ENCODE data around the gene MNDA.
"Not testable (repeated sequence)": the region's sequence is repeated elsewhere in the genome, so short reads cannot be mapped to it uniquely, and the experiment has no call there.

Gene MNDA

DNA sequence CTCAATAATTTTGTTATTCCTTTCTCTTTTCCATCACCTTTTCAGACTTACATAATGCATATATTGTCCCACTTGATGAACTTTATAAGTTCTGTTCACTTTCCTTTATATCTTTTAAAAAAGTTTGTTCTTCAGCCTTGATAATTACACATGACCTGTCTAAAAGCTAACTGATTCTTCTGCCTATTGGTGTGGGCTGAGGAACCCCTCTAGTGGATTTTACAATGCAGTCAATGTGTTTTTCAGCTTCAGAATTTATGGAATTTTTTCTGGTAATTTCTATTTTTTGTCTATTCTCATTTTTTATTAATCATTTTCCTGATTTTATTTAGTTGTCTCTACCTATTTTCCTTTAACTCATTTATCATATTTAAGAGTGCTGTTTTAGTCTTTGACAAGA lies 7.5 kb downstream of the MNDA start:
- DNase-seq (ENCODE audit: low read depth in 2 of 2): no peak

DNA sequence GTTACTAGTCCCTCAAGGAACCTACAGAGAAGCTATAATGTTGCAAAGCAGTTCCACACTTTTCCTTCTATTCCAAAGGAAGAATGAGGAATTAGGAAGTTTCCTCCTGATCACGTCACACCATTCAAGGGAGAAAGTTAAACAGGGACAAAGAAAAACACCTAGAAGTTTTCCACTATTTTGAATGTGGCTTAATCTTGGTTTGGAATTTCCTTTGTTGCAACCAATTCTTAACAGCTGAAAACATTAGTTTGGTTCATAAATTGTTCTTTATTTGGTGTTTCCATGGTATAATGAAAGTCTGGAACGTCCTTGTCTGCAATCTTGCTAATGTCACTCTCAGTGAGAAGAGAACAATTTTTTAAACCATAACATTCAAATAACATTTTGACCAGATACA lies 8.4 kb downstream of the MNDA start:
- no peak for DNase-seq (ENCODE audit: low read depth in 2 of 2)

DNA sequence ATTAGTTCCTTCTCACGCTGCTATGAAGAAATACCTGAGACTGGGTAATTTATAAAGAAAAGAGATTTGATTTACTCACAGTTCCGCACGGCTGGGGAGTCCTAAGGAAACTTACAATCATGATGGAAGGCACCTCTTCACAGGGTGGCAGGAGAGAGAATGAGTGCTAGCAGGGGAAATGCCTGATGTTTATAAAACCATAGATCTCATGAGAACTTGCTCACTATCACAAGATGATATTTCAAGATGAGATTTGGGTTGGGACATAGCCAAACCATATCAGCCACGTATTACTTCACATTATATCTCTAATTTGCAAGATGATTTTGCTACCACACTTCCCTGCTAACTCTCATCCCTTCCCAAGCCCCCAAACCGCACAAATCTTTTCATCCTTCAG lies 9.1 kb downstream of the MNDA start:
- no peak for DNase-seq (ENCODE audit: low read depth in 2 of 2)

DNA sequence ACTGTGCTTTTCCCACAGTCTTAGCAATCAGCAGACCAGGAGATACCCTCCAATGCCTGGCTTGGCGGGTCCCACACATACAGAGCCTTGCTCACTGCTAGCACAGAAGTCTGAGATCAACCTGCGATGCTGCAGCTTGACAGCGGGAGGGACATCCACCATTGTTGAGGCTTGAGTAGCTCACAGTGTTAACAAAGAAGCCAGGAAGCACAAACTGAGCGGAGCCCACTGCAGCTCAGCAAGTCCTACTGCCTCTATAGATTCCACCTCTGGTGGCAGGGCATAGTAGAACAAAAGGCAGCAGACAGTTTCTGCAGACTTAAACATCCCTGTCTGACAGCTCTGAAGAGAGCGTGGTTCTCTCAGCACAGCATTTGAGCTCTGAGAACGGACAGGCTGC lies 33.4 kb downstream of the MNDA start:
- DNase-seq (ENCODE audit: low read depth in 2 of 2): no peak

DNA sequence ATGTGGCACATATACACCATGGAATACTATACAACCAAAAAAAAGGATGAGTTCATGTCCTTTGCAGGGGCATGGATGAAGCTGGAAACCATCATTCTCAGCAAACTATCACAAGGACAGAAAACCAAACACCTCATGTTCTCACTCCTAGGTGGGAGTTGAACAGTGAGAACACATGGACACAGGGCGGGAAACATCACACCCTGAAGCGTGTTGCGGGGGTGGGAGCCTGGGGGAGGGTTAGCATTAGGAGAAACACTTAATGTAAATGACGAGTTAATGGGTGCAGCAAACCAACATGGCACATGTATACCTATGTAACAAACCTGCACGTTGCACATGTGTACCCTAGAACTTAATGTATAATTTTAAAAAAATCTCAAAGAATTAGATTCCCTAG lies 39.3 kb downstream of the MNDA start:
- DNase-seq (ENCODE audit: low read depth in 2 of 2): not testable (repeated sequence)

DNA sequence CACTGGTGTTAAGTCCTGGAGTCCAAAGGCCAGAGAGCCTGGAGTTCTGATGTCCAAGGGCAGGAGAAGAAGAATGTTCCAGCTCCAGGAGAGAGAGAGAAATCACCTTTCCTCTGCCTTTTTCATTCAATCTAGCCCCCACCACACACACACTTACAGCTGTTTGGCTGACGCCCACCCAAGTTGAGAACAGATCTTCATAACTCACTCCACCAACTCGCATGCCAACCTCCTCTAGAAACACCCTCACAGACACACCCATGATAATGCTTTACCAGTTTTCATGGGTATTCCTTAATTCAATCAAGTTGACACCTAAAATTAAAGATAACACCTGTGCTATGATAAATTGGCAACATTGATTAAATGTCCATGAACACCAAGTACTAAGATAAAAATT lies 42.0 kb downstream of the MNDA start:
- DNase-seq (ENCODE audit: low read depth in 2 of 2): no peak

DNA sequence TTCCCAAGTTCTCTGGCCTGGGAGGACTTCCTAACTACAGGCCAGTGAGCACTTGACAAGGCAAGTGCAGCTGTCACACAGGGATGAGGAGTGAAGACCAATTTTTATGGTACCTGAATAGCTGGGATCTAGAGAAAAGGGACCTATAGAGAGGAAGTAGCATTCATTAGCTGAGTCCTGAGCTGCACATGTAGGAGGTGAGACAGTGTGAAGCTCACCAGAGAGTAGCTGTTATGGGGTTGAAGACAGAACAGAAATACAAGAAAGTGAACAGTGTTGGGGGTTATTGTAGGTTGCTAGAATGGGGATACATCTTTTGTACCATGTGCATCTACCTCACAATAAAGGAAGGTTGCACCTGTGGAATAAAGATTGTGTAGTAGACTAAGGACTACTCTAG lies 62.5 kb downstream of the MNDA start:
- no peak for DNase-seq (ENCODE audit: low read depth in 2 of 2)

DNA sequence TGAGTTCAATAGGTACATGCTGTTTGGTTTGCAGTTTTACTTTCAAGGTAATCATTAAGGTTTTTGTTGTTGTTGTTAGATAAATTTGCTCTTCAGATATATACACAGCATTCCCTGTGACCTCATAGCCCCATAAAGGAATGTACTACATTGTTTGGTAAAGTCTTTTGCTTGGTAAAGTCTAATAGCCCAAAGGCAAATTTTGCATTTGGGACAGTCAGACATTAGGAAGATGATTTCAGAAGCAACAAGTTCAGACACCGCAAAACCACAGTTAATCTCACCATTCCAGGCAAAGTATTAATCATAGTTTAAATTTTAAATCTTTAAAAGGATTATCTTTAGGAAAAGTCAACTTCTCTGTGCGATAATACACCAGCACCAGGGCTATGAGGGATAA lies 67.6 kb downstream of the MNDA start:
- DNase-seq (ENCODE audit: low read depth in 2 of 2): no peak

All from stimulated activated CD8-positive, alpha-beta memory T cell treated with anti-CD3 and anti-CD28 coated beads, Interleukin-2, amount 100 ng/mL, for 48 hours (primary cell).